GM04503 (cell line): ENCODE results near the gene TUBB2A.
"Not testable (repeated sequence)": the region's sequence is repeated elsewhere in the genome, so short reads cannot be mapped to it uniquely, and the experiment has no call there.

Experiments
- DNase-seq: peaks from one replicate; pipeline ENCODE4 v3.0.0-alpha.2; 2012; ENCODE audit warnings: low read depth

Gene TUBB2A

DNA sequence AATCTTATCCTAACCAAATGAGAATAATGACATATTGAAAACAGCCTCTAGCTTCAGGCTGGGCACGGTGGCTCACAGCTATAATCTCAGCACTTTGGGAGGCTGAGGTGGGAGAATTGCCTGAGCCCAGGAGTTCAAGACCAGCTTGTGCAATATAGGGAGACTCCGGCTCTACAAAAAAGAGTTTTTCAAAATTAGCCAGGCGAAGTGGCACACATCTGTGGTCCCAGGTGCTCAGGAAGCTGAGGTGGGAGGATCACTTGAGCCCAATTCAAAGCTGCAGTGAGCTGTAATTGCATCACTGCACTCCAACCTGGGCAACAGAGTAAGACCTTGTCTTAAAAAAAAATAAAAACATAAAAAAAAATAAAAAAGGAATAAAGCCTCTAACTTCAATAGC lies 4.7 kb downstream of the TUBB2A start:
- no peak for DNase-seq

DNA sequence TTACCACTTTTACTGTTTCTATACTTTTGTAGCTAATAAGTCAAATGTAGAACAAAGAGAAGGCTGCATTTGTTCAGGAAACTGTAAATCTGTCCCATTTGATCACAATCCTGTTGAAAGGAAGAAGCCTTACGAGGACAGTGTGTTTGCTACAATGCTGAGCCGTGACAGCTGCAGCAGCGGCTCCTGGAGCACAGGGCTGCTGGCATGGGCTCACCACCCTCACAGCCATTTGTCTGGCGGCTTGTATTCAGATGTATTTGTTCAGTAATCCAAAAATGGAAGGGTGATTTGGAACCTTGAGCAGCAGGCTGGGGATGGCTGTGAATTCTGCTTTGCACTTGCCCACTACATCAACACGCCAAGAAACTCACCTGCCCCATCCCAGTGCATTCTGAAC lies 5.7 kb downstream of the TUBB2A start:
- DNase-seq: no peak

DNA sequence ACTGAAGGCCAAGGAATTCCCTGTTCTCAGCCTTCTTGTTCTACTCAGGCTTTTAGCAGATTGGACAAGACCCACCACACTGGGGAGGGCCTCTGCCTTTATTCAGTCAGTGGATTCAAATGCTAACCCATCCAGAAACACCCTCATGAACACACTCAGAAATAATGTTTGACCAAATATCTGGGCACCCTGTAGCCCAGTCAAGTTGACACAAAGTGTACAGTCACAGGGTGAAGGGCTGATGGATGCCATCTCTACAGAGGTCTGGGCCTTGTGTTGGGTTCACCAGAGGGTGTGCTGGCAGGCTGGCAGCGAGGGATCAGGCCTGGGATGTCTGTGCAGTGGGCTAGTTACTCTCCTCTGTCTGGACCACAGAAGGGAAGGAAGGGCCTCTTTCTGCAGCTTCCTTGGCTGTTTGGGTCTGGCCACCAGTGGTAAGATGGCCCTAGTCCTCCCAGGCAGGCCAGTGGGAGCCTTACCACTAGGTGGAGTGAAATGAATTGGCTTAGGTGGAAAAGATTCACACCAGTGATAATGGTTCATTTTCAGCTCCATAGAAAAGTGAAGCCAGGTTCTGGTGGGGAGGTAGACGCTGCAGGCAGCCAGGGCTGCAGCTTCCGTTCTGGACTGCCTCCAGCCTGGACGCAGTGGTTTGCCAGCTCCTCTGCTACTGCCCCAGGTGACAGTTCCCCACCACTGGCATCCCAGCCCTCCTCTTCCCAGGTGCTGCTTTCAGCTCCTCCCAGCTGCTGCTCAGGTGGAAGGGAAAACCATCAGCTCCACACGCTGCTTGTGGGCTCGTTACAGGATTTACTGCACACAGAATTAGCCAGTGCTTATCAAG lies 9.2 kb downstream of the TUBB2A start:
- no peak for DNase-seq

DNA sequence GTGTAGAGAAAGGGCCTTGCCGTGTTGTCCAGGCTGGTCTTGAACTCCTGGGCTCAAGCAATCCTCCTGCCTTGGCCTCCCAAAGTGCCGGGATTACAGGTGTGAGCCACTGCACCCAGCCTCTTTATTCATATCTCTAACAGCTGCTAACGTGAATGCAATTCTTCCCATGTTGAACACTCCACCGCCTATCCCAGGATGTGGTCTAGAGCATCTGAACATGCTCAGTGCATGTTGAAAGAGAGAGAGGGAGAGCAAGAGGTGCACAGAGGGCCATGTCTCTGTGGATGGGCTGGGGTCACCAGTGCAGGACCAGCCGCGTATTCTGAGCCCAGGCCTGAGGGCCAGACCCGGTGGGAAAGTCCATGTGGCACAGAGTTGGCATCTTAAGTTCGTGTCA lies 12.8 kb downstream of the TUBB2A start:
- no peak for DNase-seq

DNA sequence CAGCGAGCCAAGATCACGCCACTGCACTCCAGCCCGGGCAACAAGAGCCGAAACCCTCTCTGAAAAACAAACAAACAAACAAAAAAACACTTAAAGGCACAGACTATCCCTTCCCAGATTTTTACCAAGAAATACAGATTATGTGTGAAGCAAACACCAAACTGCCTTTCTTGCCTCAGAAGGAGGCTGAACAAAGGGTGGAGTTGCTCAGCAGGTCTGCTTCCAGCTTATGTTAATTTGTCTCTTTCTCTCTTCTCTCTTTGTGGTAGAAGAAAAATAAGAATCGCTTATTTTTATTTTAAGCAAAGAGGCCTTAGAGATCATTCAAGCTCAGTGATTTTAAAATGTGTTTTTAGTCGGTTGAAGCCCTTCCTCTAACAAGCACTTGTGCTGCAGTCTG lies 14.2 kb downstream of the TUBB2A start:
- no peak for DNase-seq

DNA sequence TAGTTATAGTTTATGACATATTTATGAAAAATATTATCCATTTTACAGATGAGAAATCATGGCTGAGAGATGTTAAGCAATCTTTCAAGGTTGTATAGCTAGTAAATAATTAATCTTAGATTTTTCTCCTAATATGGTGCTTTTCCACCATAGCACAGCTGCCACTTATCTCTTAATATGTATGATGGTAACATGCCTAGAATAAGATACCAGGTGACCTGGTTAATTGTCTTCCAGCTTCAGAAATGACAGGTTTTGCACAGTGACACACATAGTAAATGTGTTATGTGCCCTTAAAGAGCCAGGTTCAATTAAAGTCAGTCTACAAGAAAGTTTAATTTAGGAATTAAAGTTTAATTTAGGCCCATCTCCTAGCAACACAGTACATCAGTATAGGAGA lies 14.8 kb downstream of the TUBB2A start:
- DNase-seq: no peak

DNA sequence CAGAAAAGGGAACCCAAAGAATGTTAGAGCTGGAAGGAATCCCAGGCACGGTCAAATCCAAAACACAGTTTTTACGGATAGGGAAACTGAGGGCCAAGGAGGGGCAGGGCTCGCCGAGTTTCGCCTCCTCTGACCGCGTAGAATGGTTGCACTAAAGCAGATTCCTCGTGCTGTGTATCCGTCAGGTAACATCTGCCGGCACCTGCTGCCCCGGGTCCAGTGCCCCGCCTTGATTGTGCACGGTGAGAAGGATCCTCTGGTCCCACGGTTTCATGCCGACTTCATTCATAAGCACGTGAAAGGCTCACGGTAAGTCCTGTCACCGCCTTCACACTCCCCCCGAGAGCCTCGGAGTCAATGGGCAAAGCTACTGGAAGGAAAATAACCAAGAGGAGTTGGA lies 17.1 kb downstream of the TUBB2A start:
- no peak for DNase-seq

DNA sequence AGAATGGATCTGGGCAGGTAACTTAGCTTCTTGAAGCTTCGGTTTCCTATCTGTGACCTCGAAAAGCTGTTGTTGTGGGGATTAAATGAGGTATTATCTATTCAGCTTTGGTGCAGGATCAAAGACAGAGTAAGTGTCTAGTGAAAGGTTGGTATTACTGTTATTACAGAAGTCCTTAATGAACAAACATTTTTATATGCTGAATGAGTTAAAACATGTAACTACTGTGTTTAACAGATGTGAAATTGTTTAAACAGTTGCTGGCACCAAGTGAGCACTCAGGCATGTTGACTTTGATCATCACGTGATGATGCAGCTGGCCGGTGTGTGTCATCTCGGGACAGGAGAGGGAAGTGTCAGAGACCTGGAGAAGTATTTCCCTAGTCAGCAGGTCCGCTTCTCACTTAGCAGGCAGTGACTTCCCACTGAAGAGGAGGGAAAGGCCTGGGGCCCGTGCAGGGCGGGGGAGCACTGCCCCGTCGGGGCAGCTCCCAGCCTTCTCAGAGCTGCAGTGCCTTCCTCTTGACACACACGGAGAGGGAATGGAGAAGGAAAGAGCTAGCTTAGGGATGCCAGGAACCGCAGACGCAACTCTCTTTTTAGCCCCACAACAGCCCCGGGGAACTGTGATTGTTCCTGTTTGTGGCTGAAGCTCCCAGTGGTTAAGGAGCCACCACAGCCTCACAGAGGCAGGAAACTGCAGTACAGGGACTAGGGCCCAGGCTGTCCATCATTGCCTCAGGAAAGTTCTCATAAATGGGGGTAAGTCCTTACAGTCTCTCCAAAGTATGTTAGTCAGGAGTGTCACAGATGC lies 18.0 kb downstream of the TUBB2A start:
- no peak for DNase-seq

DNA sequence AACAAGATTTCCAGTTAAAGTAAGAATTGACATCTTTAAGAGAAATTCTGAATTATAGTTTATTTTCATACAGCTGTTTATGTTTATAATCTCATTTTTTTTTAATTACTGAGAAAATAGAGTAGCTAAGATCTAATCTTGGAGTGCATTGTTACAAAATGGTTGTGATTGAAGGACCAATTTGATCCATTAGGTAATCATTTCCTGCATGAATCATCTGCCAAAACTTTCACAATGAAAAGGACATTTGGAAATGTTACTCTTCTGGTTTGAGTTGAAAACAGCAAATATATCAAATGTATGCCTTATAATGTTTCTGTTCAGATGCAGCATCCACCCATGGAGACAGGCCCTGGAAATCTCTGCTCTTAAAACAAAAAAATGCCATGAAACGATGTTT lies 19.0 kb downstream of the TUBB2A start:
- DNase-seq: no peak

DNA sequence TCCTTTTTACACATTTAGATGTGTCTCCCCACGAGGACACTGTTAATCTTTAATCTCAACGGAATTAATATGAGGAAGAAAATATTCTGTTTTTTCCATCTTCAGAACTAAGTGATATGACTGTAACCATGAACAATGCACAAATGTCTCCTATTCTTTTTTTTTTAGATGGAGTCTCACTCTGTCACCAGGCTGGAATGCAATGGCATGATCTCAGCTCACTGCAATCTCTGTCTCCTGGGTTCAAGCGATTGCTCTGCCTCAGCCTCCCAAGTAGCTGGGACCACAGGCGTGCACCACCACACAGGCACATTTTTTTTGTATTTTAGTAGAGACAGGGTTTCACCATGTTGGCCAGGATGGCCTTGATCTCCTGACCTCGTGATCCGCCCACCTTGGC lies 19.5 kb downstream of the TUBB2A start:
- not testable (repeated sequence) for DNase-seq

DNA sequence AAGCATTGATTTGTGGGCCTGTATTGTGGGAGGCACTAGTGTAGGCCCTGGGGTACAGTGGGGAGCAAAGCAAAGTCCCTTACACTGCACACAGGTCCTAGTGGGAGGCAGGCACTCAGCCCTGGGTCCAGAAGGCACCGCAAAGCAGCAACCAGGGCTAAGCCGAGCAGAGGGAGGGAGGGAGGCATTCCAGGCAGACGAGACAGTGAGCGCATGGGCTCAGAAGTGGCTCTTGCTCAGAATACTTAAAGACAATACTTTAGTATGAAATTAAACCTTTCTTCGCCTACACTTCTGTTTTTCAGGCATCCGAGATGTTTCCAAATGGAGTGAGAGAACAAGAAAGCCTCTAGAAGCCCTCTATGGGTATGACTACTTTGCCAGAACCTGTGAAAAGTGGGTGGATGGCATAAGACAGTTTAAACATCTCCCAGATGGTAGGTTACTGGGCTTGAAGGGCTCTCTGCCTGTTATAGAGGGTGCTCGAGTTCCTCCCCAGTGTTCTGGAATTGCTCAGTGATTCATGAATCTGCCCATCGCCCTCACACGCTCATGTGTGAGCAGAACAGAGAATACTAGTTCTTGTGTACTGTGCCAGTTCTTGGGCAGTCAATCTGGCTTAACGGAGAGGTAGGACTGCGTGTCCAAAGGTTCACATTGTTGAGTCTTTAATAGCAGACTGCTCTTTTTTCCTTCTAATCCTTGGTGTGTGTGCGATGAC lies 20.1 kb downstream of the TUBB2A start:
- DNase-seq: no peak

DNA sequence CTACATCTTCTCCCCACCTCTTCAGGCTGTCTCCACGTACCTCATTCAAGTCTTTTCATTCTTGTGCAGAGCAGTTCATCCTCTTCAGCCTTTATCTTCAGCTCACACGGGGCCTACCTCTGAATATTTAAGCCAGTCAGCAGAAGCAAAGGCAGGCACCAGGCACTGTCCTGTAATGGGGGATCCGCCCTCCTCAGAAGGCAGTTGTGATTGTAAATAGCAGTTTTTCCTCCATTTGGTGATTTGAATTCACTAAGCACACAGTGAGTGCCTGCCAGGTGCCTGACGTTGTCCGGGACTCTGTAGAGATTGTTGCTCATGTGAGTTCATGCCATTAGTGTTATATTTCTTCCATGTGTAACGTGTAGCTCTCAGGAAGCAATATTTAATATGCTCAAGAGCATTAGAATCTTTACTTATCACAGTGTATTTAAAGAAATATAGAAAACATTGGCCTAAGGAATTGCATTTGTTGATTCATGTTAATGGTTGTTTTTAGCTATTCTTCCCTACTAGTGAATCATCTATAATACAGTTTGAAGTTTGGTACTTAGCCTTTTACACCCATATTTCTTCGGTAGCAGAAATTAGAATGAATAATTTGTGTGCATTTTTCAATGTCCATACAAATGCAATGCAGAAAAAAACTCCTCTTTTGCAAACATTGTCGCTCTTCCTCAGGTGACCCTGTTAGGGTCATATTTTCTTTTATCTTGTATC lies 20.9 kb downstream of the TUBB2A start:
- no peak for DNase-seq

DNA sequence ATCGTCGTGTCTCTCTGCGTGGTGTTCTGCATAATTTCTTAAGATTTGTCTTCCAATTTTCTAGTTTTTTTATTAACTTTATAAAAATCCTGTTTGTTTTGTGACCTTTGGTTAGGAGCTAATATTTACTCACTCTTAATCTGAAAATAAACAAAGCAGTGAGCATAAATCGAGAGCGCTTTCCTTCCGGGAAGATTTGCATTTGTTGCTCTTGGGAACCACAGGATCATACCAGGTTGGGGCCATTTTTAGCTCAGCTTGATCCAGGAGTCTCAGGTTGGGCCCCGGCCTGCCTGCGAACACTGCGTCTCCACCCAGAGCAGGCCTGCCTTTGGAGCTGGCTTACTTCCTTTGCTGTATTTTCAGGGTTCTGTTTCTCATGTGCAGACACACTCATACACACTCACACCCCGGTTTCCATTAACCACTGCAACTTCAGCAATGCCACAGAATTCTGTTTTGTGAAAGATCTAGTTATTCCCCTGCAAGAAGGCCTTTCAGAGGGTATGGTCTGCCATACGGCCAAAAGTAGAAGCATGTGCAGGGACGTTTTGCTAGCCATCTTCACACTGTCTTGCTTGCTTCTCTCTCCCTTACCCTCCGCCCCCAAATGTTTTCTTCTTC lies 21.6 kb downstream of the TUBB2A start:
- no peak for DNase-seq

DNA sequence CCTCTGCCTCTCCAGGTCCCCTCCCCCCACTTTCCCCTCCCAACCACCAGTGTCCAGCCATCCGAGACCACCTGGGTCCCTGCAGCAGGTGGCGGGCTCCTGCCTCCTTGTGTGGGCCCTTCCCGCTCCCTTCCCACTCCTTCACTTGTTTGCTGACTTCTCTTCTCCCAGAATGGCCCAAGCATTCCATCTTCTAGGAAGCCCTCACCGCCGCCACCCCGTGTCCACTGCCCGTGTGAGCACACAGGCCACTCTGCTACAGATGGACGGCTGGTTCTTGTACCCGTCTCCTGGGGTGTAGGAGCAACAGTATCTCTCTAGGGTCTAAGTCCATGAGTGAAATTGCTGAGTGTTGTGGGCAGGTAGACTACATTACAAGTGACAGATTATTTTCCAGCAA lies 23.8 kb downstream of the TUBB2A start:
- no peak for DNase-seq

DNA sequence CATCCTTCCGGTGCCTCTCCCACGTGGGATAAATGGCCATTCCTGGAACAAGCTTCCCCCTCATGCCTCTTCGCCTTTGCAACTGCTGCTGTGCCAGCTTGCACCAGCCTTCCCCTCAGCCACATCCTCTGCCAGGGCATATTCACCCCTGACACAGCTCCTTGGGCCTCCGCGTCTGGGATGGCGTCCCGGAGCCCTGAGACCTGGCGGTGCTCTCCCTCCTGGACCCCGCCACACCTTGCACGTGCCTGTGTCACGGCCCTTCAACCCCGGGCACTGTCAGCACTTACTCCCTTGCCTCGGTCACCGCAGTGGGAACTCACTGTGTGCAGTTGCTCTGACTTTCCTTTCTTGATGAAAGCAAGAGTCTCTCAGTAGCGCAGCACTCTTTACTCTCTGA lies 25.6 kb downstream of the TUBB2A start:
- no peak for DNase-seq

DNA sequence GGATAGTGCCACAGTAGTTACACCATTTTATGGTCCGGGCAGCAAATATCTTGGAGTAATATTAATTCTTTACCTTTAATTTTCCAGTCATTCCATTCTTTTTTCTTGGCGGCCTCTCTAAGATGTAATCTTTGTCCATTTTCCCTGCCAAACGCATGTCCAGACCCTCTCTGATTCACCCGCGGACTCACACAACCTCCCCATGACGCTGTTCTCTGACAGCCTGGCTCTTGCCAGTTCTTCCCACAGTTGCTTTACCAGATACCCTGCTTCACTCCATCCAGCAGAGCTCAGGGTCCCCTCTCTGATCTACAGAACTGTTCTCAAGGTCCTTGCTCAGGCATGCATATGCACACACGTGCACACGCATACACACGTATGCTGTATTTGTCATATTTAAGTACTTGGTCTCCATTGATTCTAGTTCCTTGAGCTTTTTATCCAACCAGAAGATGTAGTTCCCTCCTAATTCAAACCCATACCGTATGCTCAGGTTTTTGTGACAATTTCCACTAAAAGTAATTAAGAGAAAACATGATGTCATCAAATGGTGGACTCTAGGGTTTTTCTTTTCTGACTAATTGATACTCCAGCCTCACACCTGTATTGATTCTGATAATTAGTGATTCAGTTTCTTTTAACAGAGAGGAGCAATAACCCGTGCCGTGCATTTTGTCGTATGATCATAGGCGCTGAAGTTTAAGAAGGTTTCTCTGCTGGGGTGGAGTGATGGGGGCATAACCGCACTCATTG lies 28.8 kb downstream of the TUBB2A start:
- no peak for DNase-seq

DNA sequence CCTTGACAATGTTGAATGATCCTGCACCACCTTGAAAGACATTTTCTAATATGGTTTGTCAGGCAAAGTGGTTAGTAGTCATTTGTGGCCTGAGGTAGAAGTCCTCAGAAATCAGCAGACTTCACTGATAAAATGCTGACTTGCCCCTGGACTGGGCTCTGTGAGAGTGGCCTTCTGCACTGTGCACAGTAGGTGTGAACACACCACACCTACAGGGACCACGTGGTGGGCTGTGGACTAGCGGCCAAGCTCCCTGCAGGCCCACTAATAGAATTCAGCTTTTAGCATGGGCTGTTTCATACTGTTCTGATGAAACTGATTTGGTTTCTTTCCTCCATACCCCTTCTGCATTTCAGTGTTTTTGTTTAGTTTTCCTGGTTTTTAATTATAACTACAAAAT lies 31.5 kb downstream of the TUBB2A start:
- DNase-seq: no peak

DNA sequence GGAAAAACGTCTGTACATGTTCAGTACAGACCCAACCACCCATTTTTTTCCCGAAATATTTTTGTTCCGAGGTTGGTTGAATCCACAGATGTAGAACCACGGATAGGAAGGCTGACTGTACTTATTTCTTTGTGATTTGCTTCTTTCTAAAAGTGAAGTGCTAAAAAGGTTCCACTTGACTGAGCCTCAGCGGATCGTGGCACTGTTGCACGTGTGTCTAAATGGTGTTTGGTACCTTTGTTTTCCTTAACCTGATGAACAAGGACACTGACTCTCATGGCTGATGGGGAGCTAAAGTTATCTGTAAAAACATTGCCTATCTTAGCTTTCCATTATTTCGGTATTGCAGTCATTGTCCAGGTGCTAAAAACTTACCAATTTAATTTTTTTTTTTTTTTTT lies 32.7 kb downstream of the TUBB2A start:
- DNase-seq: no peak

DNA sequence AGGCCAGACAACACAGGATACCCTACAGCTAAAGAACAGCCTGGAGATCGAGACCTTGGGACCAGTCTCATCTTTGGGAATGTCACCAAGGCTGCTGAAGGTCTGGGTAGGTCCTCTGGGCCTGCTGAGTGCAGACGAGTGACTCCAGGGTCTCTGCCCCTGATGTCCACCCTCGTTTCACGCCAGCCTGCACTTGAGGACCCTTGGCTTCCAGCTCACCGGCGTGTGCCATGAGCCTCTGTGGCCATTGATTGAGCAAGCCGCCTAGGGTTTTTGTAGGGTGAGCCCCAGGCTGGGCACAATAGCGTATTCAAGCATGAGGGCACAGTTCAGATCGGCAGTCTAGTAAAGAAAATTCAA lies 34.5 kb downstream of the TUBB2A start:
- DNase-seq: no peak

DNA sequence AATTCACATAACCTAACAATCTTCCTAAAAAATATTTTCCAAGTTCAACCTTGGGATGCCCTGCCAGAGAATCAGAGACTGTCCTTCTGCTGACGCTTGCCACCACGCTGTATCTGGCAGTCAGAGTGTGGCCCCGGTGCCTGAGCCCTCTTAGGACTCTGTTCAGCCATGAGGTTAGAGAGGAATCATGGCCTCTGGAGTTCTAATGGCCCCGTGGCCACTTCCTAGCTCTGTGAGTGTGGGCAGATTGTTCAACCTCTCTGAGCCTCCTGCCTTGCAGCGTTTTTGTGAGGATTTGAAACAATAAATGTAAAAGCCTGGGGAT lies 36.6 kb downstream of the TUBB2A start:
- no peak for DNase-seq

DNA sequence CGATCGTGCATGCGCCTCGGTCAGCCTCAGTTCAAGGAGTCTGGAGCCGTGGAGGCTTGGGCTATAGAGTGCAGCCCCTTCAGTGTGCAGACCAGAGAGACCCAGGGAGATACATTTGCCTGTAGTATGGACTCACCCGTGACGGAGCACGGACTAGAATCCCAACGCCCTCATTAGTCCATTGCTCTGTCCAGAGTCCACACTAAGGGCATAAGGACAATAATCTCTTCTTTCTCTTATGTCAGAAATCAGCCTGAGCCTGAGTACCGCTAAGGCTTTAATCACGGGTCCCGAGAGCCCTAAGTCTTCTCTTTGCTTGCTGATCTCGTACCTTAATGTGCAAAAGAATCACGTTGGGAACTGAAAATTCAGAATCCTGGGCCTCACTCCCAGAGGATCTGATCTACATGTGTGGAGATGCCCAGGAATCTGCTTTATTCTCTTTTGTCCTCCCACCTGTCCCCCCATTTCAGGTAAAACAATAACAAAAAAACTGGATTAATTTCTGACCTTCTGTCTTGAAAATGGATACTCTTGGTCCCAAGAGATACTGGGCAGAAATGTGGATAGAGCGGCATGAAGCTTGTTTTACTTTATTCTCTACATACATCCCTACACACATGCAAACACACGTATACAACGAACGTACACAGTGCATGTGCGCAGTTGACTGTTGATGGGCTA lies 38.2 kb downstream of the TUBB2A start:
- no peak for DNase-seq
